ENCODE measurements around the gene RNASET2.

The RNASET2 gene
- 29.1 to 121 (median 66.0) reads per million in 17 experiments for total RNA-seq

- peak; percentile 97 to 100 (median 98) for DNase-seq
Observed at GRCh38 chr6:166956444-166957086, at the start of gene RNASET2. Gene RNASET2, minus strand, starts transcription at chr6:166956550. Its CDS starts 368 bp downstream, at chr6:166956182.

- peak in 3 of 4 experiments; percentile 5 to 18 (median 14) for DNase-seq
Observed at GRCh38 chr6:167005350-167006159, 49.2 kb upstream of the RNASET2 start.

- DNase-seq = no peak
Observed at GRCh38 chr6:167000759-167001158, 44.4 kb upstream of the RNASET2 start.

- DNase-seq = peak in 1 of 4 experiments; percentile 17
Observed at GRCh38 chr6:166999884-167000253, 43.5 kb upstream of the RNASET2 start.

GRCh38 chr6:166999145-166999883, 43.0 kb upstream of the RNASET2 start, which contains the start of gene CEP43:
Gene CEP43, plus strand, starts transcription at chr6:166999397. Its CDS starts 16 bp downstream, at chr6:166999413.
- peak in 3 of 4 experiments; percentile 99 to 100 (median 99) for DNase-seq

GRCh38 chr6:166998256-166999144, 42.1 kb upstream of the RNASET2 start:
- DNase-seq = peak in 1 of 4 experiments; percentile 98

- peak; percentile 73 to 84 (median 78) for DNase-seq
Observed at GRCh38 chr6:166997768-166998255, 41.5 kb upstream of the RNASET2 start.

- DNase-seq = no peak
Observed at GRCh38 chr6:166997348-166997747, 41.0 kb upstream of the RNASET2 start.

- DNase-seq = peak; percentile 29 to 52 (median 40)
Observed at GRCh38 chr6:166996406-166996805, 40.1 kb upstream of the RNASET2 start.

- peak; percentile 60 to 76 (median 67) for DNase-seq
Observed at GRCh38 chr6:166989427-166990032, 33.2 kb upstream of the RNASET2 start.

- no peak for DNase-seq
Observed at GRCh38 chr6:166988674-166989201, 32.4 kb upstream of the RNASET2 start.

- peak in 1 of 4 experiments; percentile 11 for DNase-seq
Observed at GRCh38 chr6:166987930-166988329, 31.6 kb upstream of the RNASET2 start.

- no peak for DNase-seq
Observed at GRCh38 chr6:166987448-166987847, 31.1 kb upstream of the RNASET2 start.

GRCh38 chr6:166980738-166981137, 24.4 kb upstream of the RNASET2 start:
- no peak for DNase-seq

GRCh38 chr6:166977621-166978525, 21.5 kb upstream of the RNASET2 start:
- DNase-seq = no peak

GRCh38 chr6:166976636-166977035, 20.3 kb upstream of the RNASET2 start:
- DNase-seq = no peak

- no peak for DNase-seq
Observed at GRCh38 chr6:166972101-166972500, 15.8 kb upstream of the RNASET2 start.

GRCh38 chr6:166971271-166971670, 14.9 kb upstream of the RNASET2 start:
- no peak for DNase-seq

- DNase-seq = no peak
Observed at GRCh38 chr6:166970776-166971175, 14.4 kb upstream of the RNASET2 start.

GRCh38 chr6:166970091-166970490, 13.7 kb upstream of the RNASET2 start:
- no peak for DNase-seq
